ENCODE results near the gene SRP68. TPM values are rescaled to one million over a fixed set of nuclear protein-coding genes. Genes with fewer than 3 reads are reported as not detected.

Gene SRP68
- polyA plus RNA-seq, 2 of the 4 experiments (the other 2 are of a cell fraction) = 121 to 139 TPM

GRCh38 chr17:76111956-76112355 lies 39.6 kb upstream of the SRP68 start:
- ATAC-seq = no peak
- ChIA-PET POLR2A (no interaction called here), CTCF (interaction anchor here (0.6 to 38.7 kb wide), 7 partner anchors 7 to 187 kb away, joined by 3 to 755 read pairs (median 4); partner anchors contain the start of gene EXOC7)
- FAIRE-seq = no peak
- no peak overlapping the region for H3K27ac ChIP-seq
- no peak overlapping the region for H3K4me2 ChIP-seq
- H3K4me1 ChIP-seq = no peaks in the 10 kb centered on the region
- no peak for DNase-seq (ENCODE audit: low read depth in 1 of 2, low spot score in 1 of 2)
- TF ChIP-seq TFCP2L1 (CRISPR knock-in tag; IDR thresholded peaks at IDR 0.05) (no peak), HEYL (CRISPR knock-in tag; IDR thresholded peaks at IDR 0.05) (no peak), NR3C1 (IDR thresholded peaks at IDR 0.05) (no peak), RCOR1 (IDR thresholded peaks at IDR 0.05; ENCODE audit: low read depth, low read length) (no peak), ZNF302 (CRISPR knock-in tag; IDR thresholded peaks at IDR 0.05) (no peak), PHF8 (IDR thresholded peaks at IDR 0.05; ENCODE audit: borderline replicate concordance, low read depth) (no peak), ZC3H11A (IDR thresholded peaks at IDR 0.05) (no peak), CBX8 (IDR thresholded peaks at IDR 0.05) (no peak), EHMT2 (IDR thresholded peaks at IDR 0.05; ENCODE audit: low read depth) (no peak), KDM5A (IDR thresholded peaks at IDR 0.05) (no peak), FOXS1 (CRISPR knock-in tag; IDR thresholded peaks at IDR 0.05) (no peak), CBX2 (IDR thresholded peaks at IDR 0.05; ENCODE audit: borderline replicate concordance, low read depth) (no peak), RFX5 (IDR thresholded peaks at IDR 0.05) (no peak), FOSB (CRISPR knock-in tag; IDR thresholded peaks at IDR 0.05) (no peak)
- TF ChIP-seq, protein P1, sequence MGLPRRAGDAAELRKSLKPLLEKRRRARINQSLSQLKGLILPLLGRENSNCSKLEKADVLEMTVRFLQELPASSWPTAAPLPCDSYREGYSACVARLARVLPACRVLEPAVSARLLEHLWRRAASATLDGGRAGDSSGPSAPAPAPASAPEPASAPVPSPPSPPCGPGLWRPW (IDR thresholded peaks at IDR 0.05) = no peak
- TF ChIP-seq, protein P2, sequence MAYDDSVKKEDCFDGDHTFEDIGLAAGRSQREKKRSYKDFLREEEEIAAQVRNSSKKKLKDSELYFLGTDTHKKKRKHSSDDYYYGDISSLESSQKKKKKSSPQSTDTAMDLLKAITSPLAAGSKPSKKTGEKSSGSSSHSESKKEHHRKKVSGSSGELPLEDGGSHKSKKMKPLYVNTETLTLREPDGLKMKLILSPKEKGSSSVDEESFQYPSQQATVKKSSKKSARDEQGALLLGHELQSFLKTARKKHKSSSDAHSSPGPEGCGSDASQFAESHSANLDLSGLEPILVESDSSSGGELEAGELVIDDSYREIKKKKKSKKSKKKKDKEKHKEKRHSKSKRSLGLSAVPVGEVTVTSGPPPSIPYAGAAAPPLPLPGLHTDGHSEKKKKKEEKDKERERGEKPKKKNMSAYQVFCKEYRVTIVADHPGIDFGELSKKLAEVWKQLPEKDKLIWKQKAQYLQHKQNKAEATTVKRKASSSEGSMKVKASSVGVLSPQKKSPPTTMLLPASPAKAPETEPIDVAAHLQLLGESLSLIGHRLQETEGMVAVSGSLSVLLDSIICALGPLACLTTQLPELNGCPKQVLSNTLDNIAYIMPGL (CRISPR knock-in tag; IDR thresholded peaks at IDR 0.05; ENCODE audit: borderline replicate concordance) = no peak
- whole genome bisulfite sequencing (ENCODE audit: missing lambda C conversion rate) = 77% methylated on average over 2 of the region's 2 CpGs
- no peak overlapping the region for H3K4me3 ChIP-seq
- no peaks in the 10 kb centered on the region for H3K9me3 ChIP-seq

DNA sequence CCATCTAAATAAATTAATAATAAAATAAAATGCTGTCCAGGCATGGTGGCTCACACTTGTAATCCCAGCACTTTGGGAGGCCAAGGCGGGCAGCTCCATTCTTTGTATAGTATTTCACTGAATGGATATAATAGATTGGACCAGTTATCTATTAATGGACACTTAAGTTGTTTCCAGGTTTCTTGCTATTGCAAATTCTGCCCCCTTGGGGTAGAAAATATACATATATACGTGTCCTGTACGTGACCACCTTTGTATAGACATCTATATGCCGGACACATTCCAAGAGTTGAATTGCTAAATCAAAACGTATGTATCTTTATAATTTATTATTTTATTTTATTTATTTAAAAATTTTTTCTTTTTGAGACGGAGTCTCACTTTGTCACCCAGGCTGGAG lies 35.2 kb upstream of the SRP68 start:
- TF ChIP-seq CTCF (IDR thresholded peaks at IDR 0.05) (peak; percentile 29; the same call in 2 of the 3 replicates), NFE2L2 (conservative IDR thresholded peaks at IDR 0.05; ENCODE audit: low read length) (no peak), CHD4 (IDR thresholded peaks at IDR 0.05; ENCODE audit: borderline replicate concordance) (no peak), MYC (IDR thresholded peaks at IDR 0.05; ENCODE audit: borderline replicate concordance, low read length) (no peak), RAD21 (conservative IDR thresholded peaks at IDR 0.05 in 1 of 2, IDR thresholded peaks at IDR 0.05 in 1 of 2) (no peak), TFCP2L1 (CRISPR knock-in tag; IDR thresholded peaks at IDR 0.05) (no peak)

More for the DNA sequence above, 35.2 kb upstream of the SRP68 start:
- H3K4me1 ChIP-seq = peaks cover 9% of the 10 kb centered on the region
- FAIRE-seq = no peak
- DNase-seq (ENCODE audit: low read depth in 1 of 2, low spot score in 1 of 2) = peak in 1 of 2 experiments; percentile 42
- ChIA-PET CTCF (interaction anchor here (0.9 to 38.7 kb wide), 5 partner anchors 11 to 168 kb away, joined by 3 to 755 read pairs (median 12); no protein-coding TSS in a partner anchor), POLR2A (no interaction called here)
- 76% methylated on average over 6 of the region's 6 CpGs for WGBS (ENCODE audit: missing lambda C conversion rate)
- no peak for ATAC-seq
- H3K4me3 ChIP-seq = no peak overlapping the region
- H3K9me3 ChIP-seq = no peaks in the 10 kb centered on the region
- no peak overlapping the region for H3K4me2 ChIP-seq
- H3K27ac ChIP-seq = no peak overlapping the region

All from A549 (cell line).